ENCODE measurements around the gene TUBB4A. TPM values are rescaled to one million over a fixed set of nuclear protein-coding genes. Genes with fewer than 3 reads are reported as not detected.

The TUBB4A gene
- total RNA-seq, 2 donors from 2014 or later: 1.1 to 1.7 TPM

- ATAC-seq (no peak), DNase-seq (no peak)
- intact Hi-C loops (cut with DNase I, micrococcal nuclease): no loop called here
Observed at GRCh38 chr19:6457958-6458694, 44.0 kb downstream of the TUBB4A start.

GRCh38 chr19:6455924-6456323, 46.2 kb downstream of the TUBB4A start:
- no peak for ATAC-seq
- intact Hi-C loops (cut with DNase I, micrococcal nuclease): no loop called here
- no peak for DNase-seq

GRCh38 chr19:6453951-6454565, 48.1 kb downstream of the TUBB4A start:
- DNase-seq (no peak), ATAC-seq (no peak)
- intact Hi-C loops (cut with DNase I, micrococcal nuclease): no loop called here

GRCh38 chr19:6452899-6453298, 49.2 kb downstream of the TUBB4A start:
- DNase-seq (no peak), ATAC-seq (no peak)
- intact Hi-C loops (cut with DNase I, micrococcal nuclease): no loop called here

GRCh38 chr19:6452223-6452614, 49.9 kb downstream of the TUBB4A start:
- intact Hi-C loops (cut with DNase I, micrococcal nuclease): no loop called here
- ATAC-seq: no peak
- no peak for DNase-seq

- DNase-seq (no peak), ATAC-seq (no peak)
- intact Hi-C loops (cut with DNase I, micrococcal nuclease): no loop called here
Observed at GRCh38 chr19:6451583-6452222, 50.4 kb downstream of the TUBB4A start.

GRCh38 chr19:6450166-6450565, 51.9 kb downstream of the TUBB4A start:
- intact Hi-C loops (cut with DNase I, micrococcal nuclease): no loop called here
- no peak for ATAC-seq
- no peak for DNase-seq

GRCh38 chr19:6448045-6448444, 54.1 kb downstream of the TUBB4A start:
- ATAC-seq (no peak), DNase-seq (no peak)
- intact Hi-C loops (cut with DNase I, micrococcal nuclease): no loop called here

GRCh38 chr19:6446452-6446851, 55.7 kb downstream of the TUBB4A start:
- ATAC-seq (no peak), DNase-seq (no peak)
- intact Hi-C loops (cut with DNase I, micrococcal nuclease): no loop called here

Other genes with a start within 250 kb of the TUBB4A start
- gene MLLT1, start 222.3 kb downstream of the TUBB4A start, total RNA-seq: 10 to 100 TPM; 28.3 to 37.2 TPM
- not detected for gene ACER1, start 168.7 kb downstream of the TUBB4A start, total RNA-seq
- 10 to 100 TPM; 65.1 to 71.1 TPM for gene CLPP, start 140.8 kb downstream of the TUBB4A start, total RNA-seq
- 100 to 1,000 TPM; 134 to 154 TPM for gene ALKBH7, start 129.5 kb downstream of the TUBB4A start, total RNA-seq
- gene PSPN, start 126.4 kb downstream of the TUBB4A start, total RNA-seq: 1 to 10 TPM; 2.5 to 3.8 TPM
- 10 to 100 TPM; 52.7 to 58.9 TPM for gene GTF2F1, start 109.1 kb downstream of the TUBB4A start, total RNA-seq
- 100 to 1,000 TPM; 191 to 214 TPM for gene KHSRP, start 77.5 kb downstream of the TUBB4A start, total RNA-seq
- gene SLC25A41, start 68.5 kb downstream of the TUBB4A start, total RNA-seq: under 1 TPM; 0.47 to 0.85 TPM
- 100 to 1,000 TPM; 126 to 163 TPM for gene SLC25A23, start 42.5 kb downstream of the TUBB4A start, total RNA-seq
- 100 to 1,000 TPM; 106 to 148 TPM for gene CRB3, start 38.0 kb downstream of the TUBB4A start, total RNA-seq
- 1 to 10 TPM; 2.8 TPM for gene DENND1C, start 20.5 kb downstream of the TUBB4A start, total RNA-seq
- gene TNFSF9, start 28.7 kb upstream of the TUBB4A start, total RNA-seq: 1 to 10 TPM; 1.6 to 2.7 TPM
- under 1 TPM in 1 of 2 donors, not detected in 1; 0.64 TPM for gene CD70, start 88.8 kb upstream of the TUBB4A start, total RNA-seq
- gene TNFSF14, start 167.9 kb upstream of the TUBB4A start, total RNA-seq: under 1 TPM; 0.34 to 0.73 TPM
- 100 to 1,000 TPM in 1 of 2 donors, 10 to 100 TPM in 1; 49.0 to 162 TPM for gene C3, start 218.3 kb upstream of the TUBB4A start, total RNA-seq
- gene GPR108, start 235.3 kb upstream of the TUBB4A start, total RNA-seq: 100 to 1,000 TPM; 124 to 128 TPM
- gene TRIP10, start 237.4 kb upstream of the TUBB4A start, total RNA-seq: 10 to 100 TPM; 73.6 to 73.9 TPM

Data from left colon (tissue), 2 donors.